Activated T-cell treated with anti-CD3 and anti-CD28 coated beads, Interleukin-2, amount 50 U/mL, for 4 hours (primary cell): ENCODE measurements around the gene KLHL25. TPM values are rescaled to one million over a fixed set of nuclear protein-coding genes. Genes with fewer than 3 reads are reported as not detected.

Experiments used
- ATAC-seq, 2 donors: fragments of 200-7000 bp; cut with Tn5 transposase; one replicate each; pipeline ENCODE4 v1.10.0; 2021
- DNase-seq: peaks from one replicate; pipeline ENCODE4 v3.0.0-alpha.2; 2020
- H3K27me3 Mint-ChIP-seq: one replicate; pipeline ENCODE4 v1.8.0; 2021; ENCODE audit warnings: low read depth, mixed read lengths
- H3K36me3 Mint-ChIP-seq: one replicate; pipeline ENCODE4 v1.8.0; 2022; ENCODE audit warnings: mixed read lengths; ENCODE audit not compliant: insufficient read depth
- H3K4me1 Mint-ChIP-seq: one replicate; pipeline ENCODE4 v1.8.0; 2021; ENCODE audit warnings: low read depth, mixed read lengths
- H3K4me3 Mint-ChIP-seq: one replicate; pipeline ENCODE4 v1.8.0; 2021; ENCODE audit warnings: mild to moderate bottlenecking, moderate library complexity, mixed read lengths
- H3K9me3 Mint-ChIP-seq: one replicate; pipeline ENCODE4 v1.8.0; 2021; ENCODE audit warnings: mixed read lengths
- total RNA-seq, 3 donors: library from RNA; stranded (reverse); gene quantifications; one replicate each; pipeline ENCODE4 v1.2.1, GENCODE V29; 2021

KLHL25 gene
- total RNA-seq, 3 donors from 2014 or later: 3.3 to 5.1 (median 3.8) TPM

- Mint-ChIP-seq H3K4me1 (peaks cover 2% of the 10 kb centered on the region), H3K4me3 (no peak overlapping the region), H3K9me3 (no peaks in the 10 kb centered on the region), H3K27me3 (no peaks in the 10 kb centered on the region), H3K36me3 (peaks cover 9% of the 10 kb centered on the region)
- no peak for ATAC-seq
- DNase-seq: no peak
Measured at GRCh38 chr15:85763673-85764633, 30.8 kb downstream of the KLHL25 start.

- Mint-ChIP-seq H3K36me3 (peaks cover 8% of the 10 kb centered on the region), H3K9me3 (no peaks in the 10 kb centered on the region), H3K4me3 (no peak overlapping the region), H3K27me3 (no peaks in the 10 kb centered on the region), H3K4me1 (peaks cover 2% of the 10 kb centered on the region)
- no peak for DNase-seq
- ATAC-seq: no peak
Measured at GRCh38 chr15:85763157-85763556, 31.6 kb downstream of the KLHL25 start.

- Mint-ChIP-seq H3K9me3 (no peaks in the 10 kb centered on the region), H3K27me3 (no peaks in the 10 kb centered on the region), H3K36me3 (peaks cover 8% of the 10 kb centered on the region), H3K4me3 (no peak overlapping the region), H3K4me1 (peaks cover 2% of the 10 kb centered on the region)
- DNase-seq (no peak), ATAC-seq (no peak)
Measured at GRCh38 chr15:85762756-85763127, 32.0 kb downstream of the KLHL25 start.

- Mint-ChIP-seq H3K9me3 (no peaks in the 10 kb centered on the region), H3K27me3 (no peaks in the 10 kb centered on the region), H3K4me3 (no peak overlapping the region), H3K4me1 (peaks cover 2% of the 10 kb centered on the region), H3K36me3 (peaks cover 8% of the 10 kb centered on the region)
- no peak for DNase-seq
- ATAC-seq: no peak
Measured at GRCh38 chr15:85762039-85762755, 32.5 kb downstream of the KLHL25 start.

- ATAC-seq: no peak
- H3K4me1 Mint-ChIP-seq: peaks cover 2% of the 10 kb centered on the region
- no peak for DNase-seq
- no peaks in the 10 kb centered on the region for H3K27me3 Mint-ChIP-seq
- peaks cover 7% of the 10 kb centered on the region for H3K36me3 Mint-ChIP-seq
- H3K9me3 Mint-ChIP-seq: no peaks in the 10 kb centered on the region
- H3K4me3 Mint-ChIP-seq: no peak overlapping the region
Measured at GRCh38 chr15:85761635-85762034, 33.1 kb downstream of the KLHL25 start.

GRCh38 chr15:85760531-85761371, 34.0 kb downstream of the KLHL25 start:
- ATAC-seq: no peak
- Mint-ChIP-seq H3K4me1 (peaks cover 2% of the 10 kb centered on the region), H3K9me3 (no peaks in the 10 kb centered on the region), H3K36me3 (peaks cover 6% of the 10 kb centered on the region), H3K27me3 (no peaks in the 10 kb centered on the region), H3K4me3 (no peak overlapping the region)
- no peak for DNase-seq

GRCh38 chr15:85760049-85760448, 34.7 kb downstream of the KLHL25 start:
- ATAC-seq: no peak
- no peak overlapping the region for H3K4me3 Mint-ChIP-seq
- H3K4me1 Mint-ChIP-seq: peaks cover 2% of the 10 kb centered on the region
- peaks cover 6% of the 10 kb centered on the region for H3K36me3 Mint-ChIP-seq
- DNase-seq: no peak
- no peaks in the 10 kb centered on the region for H3K27me3 Mint-ChIP-seq
- no peaks in the 10 kb centered on the region for H3K9me3 Mint-ChIP-seq

GRCh38 chr15:85759376-85759775, 35.3 kb downstream of the KLHL25 start:
- ATAC-seq (no peak), DNase-seq (no peak)
- Mint-ChIP-seq H3K36me3 (peaks cover 6% of the 10 kb centered on the region), H3K9me3 (no peaks in the 10 kb centered on the region), H3K4me1 (peaks cover 2% of the 10 kb centered on the region), H3K27me3 (no peaks in the 10 kb centered on the region), H3K4me3 (no peak overlapping the region)

GRCh38 chr15:85758655-85758978, 36.1 kb downstream of the KLHL25 start:
- no peaks in the 10 kb centered on the region for H3K4me1 Mint-ChIP-seq
- H3K4me3 Mint-ChIP-seq: no peak overlapping the region
- no peaks in the 10 kb centered on the region for H3K9me3 Mint-ChIP-seq
- peaks cover 6% of the 10 kb centered on the region for H3K36me3 Mint-ChIP-seq
- no peak for ATAC-seq
- no peaks in the 10 kb centered on the region for H3K27me3 Mint-ChIP-seq
- no peak for DNase-seq

- Mint-ChIP-seq H3K36me3 (peaks cover 6% of the 10 kb centered on the region), H3K4me1 (peaks cover 2% of the 10 kb centered on the region), H3K9me3 (no peaks in the 10 kb centered on the region), H3K4me3 (no peak overlapping the region), H3K27me3 (no peaks in the 10 kb centered on the region)
- no peak for DNase-seq
- ATAC-seq: no peak
Measured at GRCh38 chr15:85757939-85758654, 36.6 kb downstream of the KLHL25 start.

- ATAC-seq (no peak), DNase-seq (no peak)
- peaks cover 6% of the 10 kb centered on the region for H3K36me3 Mint-ChIP-seq
- no peak overlapping the region for H3K4me3 Mint-ChIP-seq
- H3K27me3 Mint-ChIP-seq: no peaks in the 10 kb centered on the region
- H3K9me3 Mint-ChIP-seq: no peaks in the 10 kb centered on the region
- peaks cover 6% of the 10 kb centered on the region for H3K4me1 Mint-ChIP-seq
Measured at GRCh38 chr15:85757073-85757938, 37.4 kb downstream of the KLHL25 start.

GRCh38 chr15:85756411-85757072, 38.2 kb downstream of the KLHL25 start:
- ATAC-seq: no peak
- peaks cover 6% of the 10 kb centered on the region for H3K36me3 Mint-ChIP-seq
- no peaks in the 10 kb centered on the region for H3K9me3 Mint-ChIP-seq
- no peaks in the 10 kb centered on the region for H3K27me3 Mint-ChIP-seq
- no peak overlapping the region for H3K4me3 Mint-ChIP-seq
- no peak for DNase-seq
- peaks cover 9% of the 10 kb centered on the region for H3K4me1 Mint-ChIP-seq

GRCh38 chr15:85755942-85756341, 38.8 kb downstream of the KLHL25 start:
- Mint-ChIP-seq H3K36me3 (peaks cover 6% of the 10 kb centered on the region), H3K4me3 (no peak overlapping the region), H3K4me1 (peaks cover 14% of the 10 kb centered on the region), H3K9me3 (no peaks in the 10 kb centered on the region), H3K27me3 (no peaks in the 10 kb centered on the region)
- ATAC-seq: no peak
- DNase-seq: no peak
